HEK293 (cell line): Measurements from ENCODE around the gene DDX42.

Source experiments
- BCL6B ChIP-seq: fragments of 450-650 bp; formaldehyde crosslinking; IDR thresholded peaks from 2 replicates; pipeline ENCODE4 v1.5.1; 2017; ENCODE audit warnings: missing biosample characterization, missing genetic modification characterization
- ELK4 ChIP-seq: IDR thresholded peaks from 2 replicates; pipeline ENCODE4 v1.6.1; 2011; ENCODE audit warnings: mild to moderate bottlenecking, low read depth, low read length, borderline replicate concordance
- GLI4 ChIP-seq: fragments of 450-650 bp; formaldehyde crosslinking; IDR thresholded peaks from 2 replicates; pipeline ENCODE4 v1.5.1; 2016; ENCODE audit warnings: missing biosample characterization, missing genetic modification characterization
- HOXA7 ChIP-seq: sonication (generic); formaldehyde crosslinking; IDR thresholded peaks from 2 replicates; pipeline ENCODE4 v1.8.1; 2022; ENCODE audit warnings: missing genetic modification reagents, borderline replicate concordance
- PRDM1 ChIP-seq: fragments of 450-650 bp; formaldehyde crosslinking; IDR thresholded peaks from 2 replicates; pipeline ENCODE4; 2016; ENCODE audit warnings: missing biosample characterization, missing genetic modification characterization
- RBAK ChIP-seq: fragments of 450-650 bp; formaldehyde crosslinking; IDR thresholded peaks from 2 replicates; pipeline ENCODE4 v1.5.1; 2016; ENCODE audit warnings: missing biosample characterization, missing genetic modification characterization
- REPIN1 ChIP-seq: fragments of 450-650 bp; formaldehyde crosslinking; IDR thresholded peaks from 2 replicates; pipeline ENCODE4 v1.5.1; 2017; ENCODE audit warnings: missing biosample characterization, missing genetic modification characterization, low read depth
- SCRT1 ChIP-seq: fragments of 450-650 bp; formaldehyde crosslinking; IDR thresholded peaks from 2 replicates; pipeline ENCODE4 v1.5.1; 2016; ENCODE audit warnings: missing biosample characterization, missing genetic modification characterization, borderline replicate concordance
- ZBTB11 ChIP-seq: fragments of 450-650 bp; formaldehyde crosslinking; conservative IDR thresholded peaks from 2 replicates; pipeline ENCODE4 v1.5.1; 2016; ENCODE audit warnings: low read depth, missing biosample characterization, missing genetic modification characterization
- ZBTB17 ChIP-seq: fragments of 450-650 bp; formaldehyde crosslinking; IDR thresholded peaks from 2 replicates; pipeline ENCODE4 v1.5.1; 2016; ENCODE audit warnings: missing biosample characterization, missing genetic modification characterization
- ZBTB6 ChIP-seq: fragments of 450-650 bp; formaldehyde crosslinking; IDR thresholded peaks from 2 replicates; pipeline ENCODE4 v1.5.1; 2017; ENCODE audit warnings: missing biosample characterization, missing genetic modification characterization
- ZEB2 ChIP-seq: fragments of 450-650 bp; formaldehyde crosslinking; IDR thresholded peaks from 2 replicates; pipeline ENCODE4 v1.5.1; 2016; ENCODE audit warnings: missing biosample characterization, missing genetic modification characterization
- ZFP3 ChIP-seq: fragments of 450-650 bp; formaldehyde crosslinking; IDR thresholded peaks from 2 replicates; pipeline ENCODE4 v1.5.1; 2016; ENCODE audit warnings: low read depth, missing biosample characterization, missing genetic modification characterization
- ZNF10 ChIP-seq: fragments of 450-650 bp; formaldehyde crosslinking; IDR thresholded peaks from 2 replicates; pipeline ENCODE4 v1.5.1; 2017; ENCODE audit warnings: missing biosample characterization, missing genetic modification characterization
- ZNF112 ChIP-seq: fragments of 450-650 bp; formaldehyde crosslinking; IDR thresholded peaks from 2 replicates; pipeline ENCODE4 v1.5.0; 2017; ENCODE audit warnings: missing biosample characterization, missing genetic modification characterization
- ZNF138 ChIP-seq: fragments of 450-650 bp; formaldehyde crosslinking; IDR thresholded peaks from 2 replicates; pipeline ENCODE4 v1.5.1; 2016; ENCODE audit warnings: missing biosample characterization, missing genetic modification characterization, borderline replicate concordance
- ZNF155 ChIP-seq: fragments of 450-650 bp; formaldehyde crosslinking; IDR thresholded peaks from 2 replicates; pipeline ENCODE4 v1.5.1; 2016; ENCODE audit warnings: missing biosample characterization, missing genetic modification characterization
- ZNF302 ChIP-seq: fragments of 450-650 bp; formaldehyde crosslinking; IDR thresholded peaks from 2 replicates; pipeline ENCODE4 v1.5.1; 2016; ENCODE audit warnings: missing biosample characterization, missing genetic modification characterization, low read depth
- ZNF335 ChIP-seq: fragments of 450-650 bp; formaldehyde crosslinking; conservative IDR thresholded peaks from 2 replicates; pipeline ENCODE4 v1.5.1; 2016; ENCODE audit warnings: missing biosample characterization, missing genetic modification characterization
- ZNF362 ChIP-seq: fragments of 450-650 bp; formaldehyde crosslinking; IDR thresholded peaks from 2 replicates; pipeline ENCODE4 v1.5.1; 2016; ENCODE audit warnings: missing biosample characterization, missing genetic modification characterization
- ZNF426 ChIP-seq: fragments of 450-650 bp; formaldehyde crosslinking; IDR thresholded peaks from 2 replicates; pipeline ENCODE4 v1.5.1; 2017; ENCODE audit warnings: missing biosample characterization, missing genetic modification characterization, mild to moderate bottlenecking, inconsistent platforms, moderate library complexity
- ZNF488 ChIP-seq: fragments of 450-650 bp; formaldehyde crosslinking; IDR thresholded peaks from 2 replicates; pipeline ENCODE4 v1.5.1; 2016; ENCODE audit warnings: missing biosample characterization, missing genetic modification characterization
- ZNF549 ChIP-seq: fragments of 450-650 bp; IDR thresholded peaks from 2 replicates; pipeline ENCODE4 v1.5.1; 2018; ENCODE audit warnings: missing biosample characterization, missing genetic modification characterization, mild to moderate bottlenecking, inconsistent platforms, moderate library complexity
- ZNF555 ChIP-seq: fragments of 450-650 bp; formaldehyde crosslinking; conservative IDR thresholded peaks from 2 replicates; pipeline ENCODE4 v1.5.1; 2017; ENCODE audit warnings: missing biosample characterization, mild to moderate bottlenecking, missing genetic modification characterization, inconsistent platforms
- ZNF600 ChIP-seq: fragments of 450-650 bp; formaldehyde crosslinking; IDR thresholded peaks from 2 replicates; pipeline ENCODE4 v1.5.1; 2016; ENCODE audit warnings: missing biosample characterization, missing genetic modification characterization
- ZNF621 ChIP-seq: fragments of 450-650 bp; formaldehyde crosslinking; IDR thresholded peaks from 2 replicates; pipeline ENCODE4 v1.5.1; 2017; ENCODE audit warnings: missing biosample characterization, missing genetic modification characterization
- ZNF645 ChIP-seq: fragments of 450-650 bp; formaldehyde crosslinking; IDR thresholded peaks from 2 replicates; pipeline ENCODE4; 2016; ENCODE audit warnings: missing biosample characterization, missing genetic modification characterization
- ZNF843 ChIP-seq: fragments of 450-650 bp; formaldehyde crosslinking; IDR thresholded peaks from 2 replicates; pipeline ENCODE4 v1.5.1; 2016; ENCODE audit warnings: missing biosample characterization, missing genetic modification characterization

DDX42 gene

GRCh38 chr17:63773272-63774140 lies 464 bp upstream of the DDX42 start, which contains the start of gene CCDC47 (continued):
- TF ChIP-seq ZNF488 (tag by site-specific recombination) (no peak), ZNF621 (tag by site-specific recombination) (no peak), ZNF335 (peak; percentile 98), ZNF112 (tag by site-specific recombination) (no peak), SCRT1 (tag by site-specific recombination) (peak; percentile 97), ZNF555 (no peak), ZNF138 (tag by site-specific recombination) (no peak), ZBTB6 (tag by site-specific recombination) (peak; percentile 96), ZBTB11 (tag by site-specific recombination) (peak; percentile 93), ZNF10 (no peak; the same call in 1 of the 2 replicates), ZBTB17 (tag by site-specific recombination) (peak; percentile 88), ZNF362 (tag by site-specific recombination) (no peak), ZNF645 (no peak), ELK4 (peak; percentile 71; the same call in 1 of the 2 replicates), GLI4 (tag by site-specific recombination) (no peak), ZNF549 (tag by site-specific recombination) (no peak), ZEB2 (tag by site-specific recombination) (peak; percentile 97), HOXA7 (CRISPR knock-in tag) (no peak), BCL6B (no peak), ZNF426 (no peak), RBAK (tag by site-specific recombination) (no peak; the same call in 1 of the 2 replicates), REPIN1 (tag by site-specific recombination) (no peak), ZNF302 (no peak), ZNF155 (no peak), PRDM1 (tag by site-specific recombination) (no peak), ZFP3 (tag by site-specific recombination) (no peak), ZNF843 (tag by site-specific recombination) (no peak; the same call in 1 of the 2 replicates), ZNF600 (tag by site-specific recombination) (peak; percentile 99)
